ENCODE data around the gene MYO10.

The MYO10 gene

GRCh38 chr5:16673241-16674201 lies 262.6 kb downstream of the MYO10 start:
- no peak for TF ChIP-seq MAX (IDR thresholded peaks at IDR 0.05)

- TF ChIP-seq CREB1 (IDR thresholded peaks at IDR 0.05; ENCODE audit: low read depth) (no peak), FOXM1 (IDR thresholded peaks at IDR 0.05; ENCODE audit: borderline replicate concordance, low read depth) (no peak), TAF1 (IDR thresholded peaks at IDR 0.05; ENCODE audit: low read depth) (no peak)
Measured at GRCh38 chr5:16671208-16671607, 264.9 kb downstream of the MYO10 start.

- no peak for TF ChIP-seq TCF12 (IDR thresholded peaks at IDR 0.05; ENCODE audit: low read depth)
- TF ChIP-seq EGR1 (IDR thresholded peaks at IDR 0.05) = no peak
- TF ChIP-seq YY1 (IDR thresholded peaks at IDR 0.05; ENCODE audit: low read depth) = no peak
- TF ChIP-seq EP300 (IDR thresholded peaks at IDR 0.05; ENCODE audit: borderline replicate concordance) = no peak
- no peak for TF ChIP-seq USF1 (IDR thresholded peaks at IDR 0.05)
- no peak for TF ChIP-seq TAF1 (IDR thresholded peaks at IDR 0.05; ENCODE audit: low read depth)
- no peak for TF ChIP-seq CEBPB (IDR thresholded peaks at IDR 0.05)
- TF ChIP-seq MAX (IDR thresholded peaks at IDR 0.05) = no peak
- TF ChIP-seq TEAD4 (IDR thresholded peaks at IDR 0.05) = no peak
- no peak for TF ChIP-seq REST (IDR thresholded peaks at IDR 0.05; ENCODE audit: low read depth)
- TF ChIP-seq FOXM1 (IDR thresholded peaks at IDR 0.05; ENCODE audit: borderline replicate concordance, low read depth) = no peak
- no peak for TF ChIP-seq NFIC (IDR thresholded peaks at IDR 0.05)
- no peak for TF ChIP-seq CREB1 (IDR thresholded peaks at IDR 0.05; ENCODE audit: low read depth)
- TF ChIP-seq ZBTB7A (IDR thresholded peaks at IDR 0.05; ENCODE audit: low read depth) = no peak
- TF ChIP-seq RAD21 (IDR thresholded peaks at IDR 0.05; ENCODE audit: low read depth) = no peak
Measured at GRCh38 chr5:16669776-16670175, 266.3 kb downstream of the MYO10 start.

- no peak for TF ChIP-seq CEBPB (IDR thresholded peaks at IDR 0.05)
- no peak for TF ChIP-seq EGR1 (IDR thresholded peaks at IDR 0.05)
- TF ChIP-seq CREB1 (IDR thresholded peaks at IDR 0.05; ENCODE audit: low read depth) = no peak
- TF ChIP-seq TCF12 (IDR thresholded peaks at IDR 0.05; ENCODE audit: low read depth) = no peak
Measured at GRCh38 chr5:16668631-16669030, 267.5 kb downstream of the MYO10 start.

GRCh38 chr5:16668194-16668593 lies 267.9 kb downstream of the MYO10 start:
- TF ChIP-seq YY1 (IDR thresholded peaks at IDR 0.05; ENCODE audit: low read depth) (no peak), NFIC (IDR thresholded peaks at IDR 0.05) (no peak), EP300 (IDR thresholded peaks at IDR 0.05; ENCODE audit: borderline replicate concordance) (no peak)

GRCh38 chr5:16666883-16667398 lies 269.1 kb downstream of the MYO10 start:
- TF ChIP-seq RAD21 (IDR thresholded peaks at IDR 0.05; ENCODE audit: low read depth) (peak; percentile 54; the same call in 1 of the 2 replicates), EP300 (IDR thresholded peaks at IDR 0.05; ENCODE audit: borderline replicate concordance) (no peak)

- no peak for TF ChIP-seq TAF1 (IDR thresholded peaks at IDR 0.05; ENCODE audit: low read depth)
- TF ChIP-seq TEAD4 (IDR thresholded peaks at IDR 0.05) = no peak
- TF ChIP-seq EP300 (IDR thresholded peaks at IDR 0.05; ENCODE audit: borderline replicate concordance) = no peak
- no peak for TF ChIP-seq FOXM1 (IDR thresholded peaks at IDR 0.05; ENCODE audit: borderline replicate concordance, low read depth)
- no peak for TF ChIP-seq ZBTB7A (IDR thresholded peaks at IDR 0.05; ENCODE audit: low read depth)
- TF ChIP-seq CEBPB (IDR thresholded peaks at IDR 0.05) = no peak
- TF ChIP-seq TCF12 (IDR thresholded peaks at IDR 0.05; ENCODE audit: low read depth) = no peak
- TF ChIP-seq YY1 (IDR thresholded peaks at IDR 0.05; ENCODE audit: low read depth) = no peak
- no peak for TF ChIP-seq REST (IDR thresholded peaks at IDR 0.05; ENCODE audit: low read depth)
- TF ChIP-seq USF1 (IDR thresholded peaks at IDR 0.05) = no peak
- no peak for TF ChIP-seq RAD21 (IDR thresholded peaks at IDR 0.05; ENCODE audit: low read depth)
- TF ChIP-seq NFIC (IDR thresholded peaks at IDR 0.05) = no peak
- TF ChIP-seq EGR1 (IDR thresholded peaks at IDR 0.05) = no peak
Measured at GRCh38 chr5:16666130-16666882, 269.8 kb downstream of the MYO10 start.
